Adipocyte (in vitro differentiated cells): ENCODE data around the gene PCBP3.
"Not testable (repeated sequence)": the region's sequence is repeated elsewhere in the genome, so short reads cannot be mapped to it uniquely, and the experiment has no call there.

ENCODE experiments used
- DNase-seq: peaks from one replicate; pipeline ENCODE4 v3.0.0-alpha.2; 2015; ENCODE audit warnings: low read depth
- H3K27me3 ChIP-seq: replicated peaks from 2 replicates; pipeline ENCODE4 v1.7.0; 2013; ENCODE audit warnings: mild to moderate bottlenecking, low read length, moderate library complexity; ENCODE audit not compliant: control insufficient read depth, insufficient read depth
- H3K36me3 ChIP-seq: 2 replicates; pipeline ENCODE4 v1.7.0; 2013; ENCODE audit warnings: low read length, mild to moderate bottlenecking, moderate library complexity; ENCODE audit not compliant: control insufficient read depth, insufficient read depth, severe bottlenecking
- H3K4me1 ChIP-seq: 2 replicates; pipeline ENCODE4 v1.7.0; 2013; ENCODE audit warnings: mild to moderate bottlenecking, low read length, moderate library complexity; ENCODE audit not compliant: control insufficient read depth, insufficient read depth
- H3K4me3 ChIP-seq: 2 replicates; pipeline ENCODE4 v1.7.0; 2013; ENCODE audit warnings: mild to moderate bottlenecking, low read length, moderate library complexity
- H3K9ac ChIP-seq: 2 replicates; pipeline ENCODE4 v1.7.0; 2013; ENCODE audit warnings: mild to moderate bottlenecking, low read length, moderate library complexity
- H3K9me3 ChIP-seq: 2 replicates; pipeline ENCODE4 v1.7.0; 2013; ENCODE audit warnings: mild to moderate bottlenecking, low read length, moderate library complexity; ENCODE audit not compliant: control insufficient read depth

PCBP3 gene

GRCh38 chr21:45829668-45830067 lies 186.1 kb downstream of the PCBP3 start:
- no peaks in the 10 kb centered on the region for H3K9me3 ChIP-seq
- peaks cover 11% of the 10 kb centered on the region for H3K36me3 ChIP-seq
- H3K27me3 ChIP-seq, result no peaks in the 10 kb centered on the region
- DNase-seq, result no peak
- no peak overlapping the region for H3K4me3 ChIP-seq
- H3K9ac ChIP-seq, result no peak overlapping the region
- H3K4me1 ChIP-seq, result peaks cover 22% of the 10 kb centered on the region

- H3K27me3 ChIP-seq, result no peaks in the 10 kb centered on the region
- H3K9me3 ChIP-seq, result no peaks in the 10 kb centered on the region
- peaks cover 22% of the 10 kb centered on the region for H3K4me1 ChIP-seq
- no peak for DNase-seq
- H3K9ac ChIP-seq, result no peak overlapping the region
- peaks cover 11% of the 10 kb centered on the region for H3K36me3 ChIP-seq
- no peak overlapping the region for H3K4me3 ChIP-seq
Observed at GRCh38 chr21:45830221-45830640, 186.7 kb downstream of the PCBP3 start.

- H3K9me3 ChIP-seq, result no peaks in the 10 kb centered on the region
- no peaks in the 10 kb centered on the region for H3K27me3 ChIP-seq
- no peak for DNase-seq
- no peak overlapping the region for H3K4me3 ChIP-seq
- H3K4me1 ChIP-seq, result peaks cover 22% of the 10 kb centered on the region
- no peak overlapping the region for H3K9ac ChIP-seq
- H3K36me3 ChIP-seq, result peaks cover 11% of the 10 kb centered on the region
Observed at GRCh38 chr21:45830720-45831366, 187.3 kb downstream of the PCBP3 start.

- no peak overlapping the region for H3K4me3 ChIP-seq
Observed at GRCh38 chr21:45831991-45832740, 188.6 kb downstream of the PCBP3 start.

GRCh38 chr21:45832741-45833235 lies 189.3 kb downstream of the PCBP3 start:
- H3K4me1 ChIP-seq, result peaks cover 26% of the 10 kb centered on the region
- H3K36me3 ChIP-seq, DNase-seq: not testable (repeated sequence)

More at GRCh38 chr21:45831991-45832740, 188.6 kb downstream of the PCBP3 start:
- Histone ChIP-seq H3K9me3 (no peaks in the 10 kb centered on the region), H3K36me3 (peaks cover 7% of the 10 kb centered on the region), H3K27me3 (no peaks in the 10 kb centered on the region), H3K4me1 (peaks cover 26% of the 10 kb centered on the region), H3K9ac (no peak overlapping the region)
- no peak for DNase-seq

GRCh38 chr21:45833414-45833813 lies 189.9 kb downstream of the PCBP3 start:
- H3K4me1 ChIP-seq, result peaks cover 26% of the 10 kb centered on the region
- no peaks in the 10 kb centered on the region for H3K9me3 ChIP-seq
- H3K36me3 ChIP-seq, result no peaks in the 10 kb centered on the region
- no peaks in the 10 kb centered on the region for H3K27me3 ChIP-seq
- no peak overlapping the region for H3K9ac ChIP-seq
- H3K4me3 ChIP-seq, result no peak overlapping the region
- no peak for DNase-seq

More at GRCh38 chr21:45832741-45833235, 189.3 kb downstream of the PCBP3 start:
- H3K9me3 ChIP-seq, H3K27me3 ChIP-seq, H3K9ac ChIP-seq, H3K4me3 ChIP-seq: not testable (repeated sequence)

GRCh38 chr21:45834026-45834715 lies 190.6 kb downstream of the PCBP3 start:
- no peaks in the 10 kb centered on the region for H3K9me3 ChIP-seq
- peaks cover 28% of the 10 kb centered on the region for H3K4me1 ChIP-seq
- H3K9ac ChIP-seq, result no peak overlapping the region
- no peak overlapping the region for H3K4me3 ChIP-seq
- H3K36me3 ChIP-seq, result no peaks in the 10 kb centered on the region
- no peaks in the 10 kb centered on the region for H3K27me3 ChIP-seq
- DNase-seq, result no peak

GRCh38 chr21:45834821-45835293 lies 191.3 kb downstream of the PCBP3 start:
- Histone ChIP-seq H3K36me3 (no peaks in the 10 kb centered on the region), H3K27me3 (no peaks in the 10 kb centered on the region), H3K9me3 (no peaks in the 10 kb centered on the region), H3K4me1 (peaks cover 32% of the 10 kb centered on the region), H3K4me3 (no peak overlapping the region), H3K9ac (no peak overlapping the region)
- no peak for DNase-seq

- Histone ChIP-seq H3K4me3 (no peak overlapping the region), H3K9ac (no peak overlapping the region), H3K27me3 (no peaks in the 10 kb centered on the region), H3K4me1 (peaks cover 32% of the 10 kb centered on the region), H3K9me3 (peaks cover 2% of the 10 kb centered on the region), H3K36me3 (no peaks in the 10 kb centered on the region)
- no peak for DNase-seq
Observed at GRCh38 chr21:45835301-45836267, 192.1 kb downstream of the PCBP3 start.

- Histone ChIP-seq H3K9ac (no peak overlapping the region), H3K27me3 (no peaks in the 10 kb centered on the region), H3K36me3 (no peaks in the 10 kb centered on the region), H3K4me1 (peaks cover 29% of the 10 kb centered on the region), H3K9me3 (peaks cover 9% of the 10 kb centered on the region), H3K4me3 (no peak overlapping the region)
- no peak for DNase-seq
Observed at GRCh38 chr21:45836268-45836655, 192.7 kb downstream of the PCBP3 start.
